ENCODE measurements around the gene DHX36.

DNA sequence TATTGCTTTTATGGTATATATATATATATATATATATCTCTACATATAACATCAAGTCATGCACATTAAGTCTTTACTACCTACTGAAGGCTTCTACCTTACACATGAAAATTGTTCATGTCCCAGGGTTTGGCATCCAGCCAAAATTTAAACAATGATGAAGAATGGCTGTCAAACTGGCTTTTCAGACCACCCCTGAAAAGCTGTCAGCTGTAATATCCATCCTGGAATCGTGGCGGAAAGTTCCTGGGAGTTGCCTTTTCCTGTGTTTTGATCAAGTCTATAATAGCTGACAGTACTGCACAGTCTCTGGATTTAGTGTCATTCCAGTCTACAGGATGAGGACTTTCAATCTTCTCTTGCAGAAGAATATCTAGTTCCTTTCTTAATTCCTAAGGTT, 48.3 kb downstream of the DHX36 start:
- TF ChIP-seq EP300 (IDR thresholded peaks at IDR 0.05; ENCODE audit: low read depth): no peak
- TF ChIP-seq, protein P1, sequence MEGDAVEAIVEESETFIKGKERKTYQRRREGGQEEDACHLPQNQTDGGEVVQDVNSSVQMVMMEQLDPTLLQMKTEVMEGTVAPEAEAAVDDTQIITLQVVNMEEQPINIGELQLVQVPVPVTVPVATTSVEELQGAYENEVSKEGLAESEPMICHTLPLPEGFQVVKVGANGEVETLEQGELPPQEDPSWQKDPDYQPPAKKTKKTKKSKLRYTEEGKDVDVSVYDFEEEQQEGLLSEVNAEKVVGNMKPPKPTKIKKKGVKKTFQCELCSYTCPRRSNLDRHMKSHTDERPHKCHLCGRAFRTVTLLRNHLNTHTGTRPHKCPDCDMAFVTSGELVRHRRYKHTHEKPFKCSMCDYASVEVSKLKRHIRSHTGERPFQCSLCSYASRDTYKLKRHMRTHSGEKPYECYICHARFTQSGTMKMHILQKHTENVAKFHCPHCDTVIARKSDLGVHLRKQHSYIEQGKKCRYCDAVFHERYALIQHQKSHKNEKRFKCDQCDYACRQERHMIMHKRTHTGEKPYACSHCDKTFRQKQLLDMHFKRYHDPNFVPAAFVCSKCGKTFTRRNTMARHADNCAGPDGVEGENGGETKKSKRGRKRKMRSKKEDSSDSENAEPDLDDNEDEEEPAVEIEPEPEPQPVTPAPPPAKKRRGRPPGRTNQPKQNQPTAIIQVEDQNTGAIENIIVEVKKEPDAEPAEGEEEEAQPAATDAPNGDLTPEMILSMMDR (IDR thresholded peaks at IDR 0.05): no peak
- no peak for TF ChIP-seq POLR2A (IDR thresholded peaks at IDR 0.05)
